GM21526 (cell line): ENCODE data around the gene TDRD5.

ENCODE experiments used
- ATAC-seq: cut with Tn5 transposase; IDR thresholded peaks from one replicate; pipeline ENCODE4 v1.9.1; 2021; ENCODE audit warnings: moderate library complexity; ENCODE audit not compliant: unreplicated experiment, low FRiP score

TDRD5 gene

DNA sequence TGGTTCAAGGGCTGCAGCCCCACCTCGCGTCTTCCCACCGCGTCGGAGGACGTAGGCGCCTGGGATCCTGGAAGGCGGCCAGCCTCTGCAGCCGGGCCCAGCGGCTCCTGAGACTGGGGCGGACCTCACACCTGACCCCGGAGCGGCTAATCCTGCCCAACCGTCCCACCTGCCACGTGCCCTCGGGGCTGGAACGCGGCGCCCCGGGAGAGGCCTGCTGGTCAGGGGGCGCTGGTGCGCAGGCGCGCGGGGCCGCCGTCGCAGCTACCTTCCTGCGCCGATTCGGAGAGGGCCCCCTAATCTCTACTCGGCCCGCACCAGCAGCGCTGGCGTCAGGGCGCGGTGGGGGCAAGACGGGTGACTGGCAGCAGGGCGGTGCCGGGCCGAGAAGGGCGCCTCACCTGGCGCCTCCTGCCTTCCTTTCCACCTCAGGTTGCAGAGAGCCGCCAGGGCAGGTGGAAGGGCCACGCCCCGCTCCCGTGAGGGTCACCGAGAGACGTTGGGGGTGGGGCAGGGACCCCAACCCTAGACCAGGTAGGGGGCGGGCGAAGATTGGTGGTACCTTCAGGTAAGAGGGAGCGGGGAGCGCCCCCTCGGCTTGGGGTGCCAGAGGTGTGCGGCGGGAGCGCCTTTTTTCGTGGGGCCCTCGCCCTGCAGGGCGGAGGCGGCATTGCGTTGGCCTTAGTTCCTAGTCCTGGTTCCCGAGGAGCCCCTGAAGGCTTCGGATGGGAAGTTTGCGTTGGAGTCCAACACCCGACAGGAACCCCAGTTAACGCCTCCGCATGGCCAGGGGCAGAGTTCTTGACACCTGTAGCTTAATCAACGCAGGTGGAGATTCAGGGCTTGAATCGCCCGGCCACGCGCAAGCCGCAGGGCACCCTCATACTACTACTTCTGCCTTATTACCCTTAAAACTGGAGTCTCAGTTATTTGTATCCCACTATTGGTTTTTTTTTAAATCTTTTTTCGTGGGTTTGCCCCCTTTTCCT lies at the start of gene TDRD5:
TSS of gene TDRD5 (plus strand) at position 241 of the 989 bp plus-strand sequence. CDS start 784 bp downstream, outside the sequence.
- ATAC-seq = no peak

- ATAC-seq = no peak
Observed at GRCh38 chr1:179545321-179545720, 46.3 kb upstream of the TDRD5 start.

GRCh38 chr1:179547021-179547535 lies 44.6 kb upstream of the TDRD5 start:
- no peak for ATAC-seq

DNA sequence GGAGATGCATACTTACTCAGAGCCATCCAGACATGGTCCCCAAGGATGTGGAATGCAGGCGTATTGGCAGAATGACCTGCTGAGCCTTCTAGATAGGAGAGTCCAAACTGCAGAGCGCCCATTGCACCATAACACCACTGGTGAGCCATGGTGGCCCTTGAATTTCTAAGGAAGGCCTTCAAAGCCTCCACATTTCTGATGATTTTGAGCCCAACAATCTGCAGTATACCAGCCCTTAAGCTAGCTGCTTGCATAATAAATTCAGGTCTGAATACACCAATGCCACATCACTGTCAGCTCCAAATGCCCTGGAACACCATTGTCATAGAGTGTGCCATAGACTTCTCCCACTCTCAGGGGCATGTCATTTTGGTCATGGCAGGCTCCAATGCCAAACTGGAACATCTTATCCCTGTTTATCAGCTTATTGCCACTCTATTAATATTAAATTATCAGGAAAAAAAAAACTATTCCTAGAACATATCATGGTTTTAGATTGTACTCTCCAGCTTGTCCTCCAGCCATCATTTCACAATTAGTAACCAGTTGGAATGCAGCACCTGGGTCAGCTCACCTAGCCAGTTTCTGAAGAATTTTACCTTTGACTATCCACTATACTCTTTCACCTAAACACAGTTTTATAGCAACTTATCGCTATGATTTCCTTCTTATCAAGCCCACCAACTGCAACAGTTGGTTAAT lies 42.8 kb upstream of the TDRD5 start:
- no peak for ATAC-seq

GRCh38 chr1:179549368-179549700 lies 42.3 kb upstream of the TDRD5 start:
- no peak for ATAC-seq

GRCh38 chr1:179550746-179551682 lies 40.6 kb upstream of the TDRD5 start:
- peak; percentile 59 for ATAC-seq

DNA sequence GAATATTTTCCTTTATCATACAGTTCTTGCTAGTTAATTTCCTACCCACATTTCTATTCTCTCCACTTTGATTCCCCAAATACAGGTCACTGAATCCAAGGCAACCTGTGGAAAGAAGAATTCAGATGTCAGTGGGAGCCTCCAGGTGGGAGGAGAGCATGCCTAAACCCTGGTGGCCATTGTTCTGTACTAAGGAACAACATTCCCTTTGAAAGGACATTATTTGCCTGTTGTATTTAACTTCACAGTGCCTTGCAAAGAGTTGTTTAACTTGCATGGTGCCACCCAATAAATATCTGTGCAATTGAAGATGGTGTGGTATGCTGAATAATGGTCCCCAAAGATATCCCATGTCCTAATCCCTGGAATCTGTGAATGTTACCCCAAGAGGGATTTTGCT lies 37.2 kb upstream of the TDRD5 start:
- ATAC-seq = no peak

DNA sequence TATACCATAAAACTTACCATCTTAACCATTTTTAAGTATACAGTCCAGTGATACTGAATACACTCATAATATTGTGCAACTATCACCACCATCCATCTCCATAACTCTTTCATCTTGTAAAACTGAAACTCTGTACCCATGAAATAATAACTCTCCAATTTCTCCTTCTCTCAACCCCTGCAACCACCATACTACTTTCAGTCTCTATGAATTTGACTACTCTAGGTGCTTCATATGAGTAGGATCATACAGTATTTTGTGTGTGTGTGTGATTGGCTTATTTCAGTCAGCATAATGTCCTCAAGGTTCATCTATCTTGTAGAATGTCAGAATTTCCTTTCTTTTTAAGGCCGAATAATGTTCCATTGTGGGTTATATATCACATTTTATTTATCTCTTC lies 33.6 kb upstream of the TDRD5 start:
- no peak for ATAC-seq

- no peak for ATAC-seq
Observed at GRCh38 chr1:179575497-179576314, 15.9 kb upstream of the TDRD5 start, which contains the start of gene NPHS2. Gene NPHS2, minus strand, starts transcription at chr1:179575948. Its CDS starts 84 bp downstream, at chr1:179575864.

GRCh38 chr1:179576509-179576908 lies 15.1 kb upstream of the TDRD5 start:
- no peak for ATAC-seq

DNA sequence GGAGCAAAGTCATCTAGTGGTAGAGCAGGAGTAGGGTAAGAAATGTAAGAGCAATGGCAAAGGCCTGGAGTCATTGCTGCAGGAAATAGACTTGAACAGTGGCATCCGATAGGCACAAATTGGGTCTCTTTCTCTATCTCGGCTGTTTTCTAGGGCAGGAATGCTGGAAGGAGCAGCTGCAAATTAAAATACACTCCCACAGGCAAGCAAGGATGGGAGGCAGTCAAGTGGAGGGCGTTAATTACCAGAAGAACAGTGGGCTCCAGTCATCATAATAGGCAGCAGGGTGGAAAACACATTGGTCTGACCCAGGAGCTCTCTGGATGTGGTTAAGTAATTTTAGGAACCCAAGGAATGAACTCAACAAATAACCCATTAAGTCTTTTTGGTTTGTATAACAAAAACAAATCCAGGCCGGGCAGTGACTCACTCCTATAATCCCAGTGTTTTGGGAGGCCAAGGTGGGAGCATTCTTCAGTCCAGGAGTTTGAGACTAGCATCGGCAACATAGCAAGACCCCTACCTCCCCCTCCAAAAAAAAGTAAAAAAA lies 7.8 kb upstream of the TDRD5 start:
- ATAC-seq = no peak

DNA sequence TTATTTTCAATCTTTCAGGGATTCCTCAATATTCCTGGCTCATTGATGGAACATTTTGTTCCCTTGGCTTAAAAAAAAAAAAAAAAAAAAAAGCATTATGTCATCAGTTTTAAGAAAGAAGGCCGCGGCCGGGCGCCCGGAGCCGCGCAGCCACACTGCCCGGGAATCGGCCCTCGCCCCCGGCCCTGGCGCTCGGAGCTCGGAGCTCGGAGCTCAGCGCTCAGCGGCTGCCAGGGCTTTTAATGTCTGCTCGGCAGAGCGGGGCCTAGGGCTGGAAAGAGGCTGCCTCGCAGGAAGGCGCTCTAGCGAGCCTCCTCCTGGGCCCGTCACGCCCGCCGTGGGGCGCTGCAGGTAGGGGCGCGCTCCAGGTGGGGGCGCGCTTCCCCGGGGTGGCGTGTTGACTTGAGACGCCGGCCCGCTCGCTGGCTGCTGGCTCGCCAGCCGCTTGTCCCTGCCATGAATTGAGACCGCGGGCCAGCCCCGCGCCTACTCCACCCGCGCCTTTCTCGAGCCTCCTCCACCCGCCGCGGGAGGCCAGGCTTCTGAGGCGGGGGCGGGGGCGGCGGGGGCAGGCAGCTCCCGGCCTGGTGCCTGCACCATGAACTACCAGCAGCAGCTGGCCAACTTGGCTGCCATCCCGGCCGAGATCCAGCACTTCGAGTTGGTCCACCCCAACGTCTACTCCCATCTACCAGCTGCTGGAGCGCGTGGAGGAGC lies 5.4 kb upstream of the TDRD5 start:
- no peak for ATAC-seq

GRCh38 chr1:179587336-179587735 lies 4.3 kb upstream of the TDRD5 start:
- no peak for ATAC-seq

GRCh38 chr1:179588425-179589024 lies 3.1 kb upstream of the TDRD5 start:
- no peak for ATAC-seq

DNA sequence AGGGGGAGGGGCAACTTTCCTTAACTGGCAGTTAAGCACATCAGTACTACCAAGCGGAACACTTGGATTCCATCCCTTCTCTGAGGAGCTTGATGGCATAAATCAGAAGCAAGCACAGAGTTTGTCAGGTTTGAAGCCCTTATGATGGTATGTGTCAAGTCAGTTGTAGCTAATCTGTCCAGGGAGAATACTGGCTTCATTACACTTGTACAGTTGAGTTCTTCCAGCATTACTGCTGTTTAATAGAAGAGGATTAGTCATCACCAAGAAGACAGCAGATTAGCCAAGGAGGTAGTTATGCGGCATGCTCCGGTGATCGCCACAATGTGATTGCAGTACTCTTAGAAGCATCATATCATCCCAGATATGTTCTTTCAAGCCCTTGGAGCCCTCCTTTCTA lies 2.1 kb upstream of the TDRD5 start:
- no peak for ATAC-seq

- ATAC-seq = no peak
Observed at GRCh38 chr1:179590671-179591070, 961 bp upstream of the TDRD5 start.

- no peak for ATAC-seq
Observed at GRCh38 chr1:179591253-179591591, 410 bp upstream of the TDRD5 start.

GRCh38 chr1:179598631-179599030 lies 7.0 kb downstream of the TDRD5 start:
- ATAC-seq = no peak
